ENCODE results near the gene KIAA1614. TPM values are rescaled to one million over a fixed set of nuclear protein-coding genes. Genes with fewer than 3 reads are reported as not detected.

KIAA1614 gene
- total RNA-seq = 1.8 and 2.6 TPM in 2 replicates

- no peak for DNase-seq (ENCODE audit: low read depth, low spot score)
These were observed at the start of gene KIAA1614 for GRCh38 chr1:180912801-180913565. Gene KIAA1614, plus strand, starts transcription at chr1:180912897. Its CDS starts 347 bp downstream, at chr1:180913244.

- peak; percentile 4 for DNase-seq (ENCODE audit: low read depth, low spot score)
These were observed 49.4 kb upstream of the KIAA1614 start for GRCh38 chr1:180863158-180863775.

GRCh38 chr1:180881806-180882509 lies 30.7 kb upstream of the KIAA1614 start:
- DNase-seq (ENCODE audit: low read depth, low spot score) = peak; percentile 8

- no peak for DNase-seq (ENCODE audit: low read depth, low spot score)
These were observed 28.0 kb upstream of the KIAA1614 start for GRCh38 chr1:180884588-180885300.

GRCh38 chr1:180886338-180886737 lies 26.4 kb upstream of the KIAA1614 start:
- DNase-seq (ENCODE audit: low read depth, low spot score) = no peak

- DNase-seq (ENCODE audit: low read depth, low spot score) = no peak
These were observed 24.9 kb upstream of the KIAA1614 start for GRCh38 chr1:180887841-180888240.

- no peak for DNase-seq (ENCODE audit: low read depth, low spot score)
These were observed 23.8 kb upstream of the KIAA1614 start for GRCh38 chr1:180888870-180889269.

GRCh38 chr1:180889325-180889724 lies 23.4 kb upstream of the KIAA1614 start:
- no peak for DNase-seq (ENCODE audit: low read depth, low spot score)

GRCh38 chr1:180892272-180892671 lies 20.4 kb upstream of the KIAA1614 start:
- no peak for DNase-seq (ENCODE audit: low read depth, low spot score)

GRCh38 chr1:180892675-180893074 lies 20.0 kb upstream of the KIAA1614 start:
- no peak for DNase-seq (ENCODE audit: low read depth, low spot score)

- no peak for DNase-seq (ENCODE audit: low read depth, low spot score)
These were observed 19.1 kb upstream of the KIAA1614 start for GRCh38 chr1:180893614-180894013.

- DNase-seq (ENCODE audit: low read depth, low spot score) = no peak
These were observed 16.5 kb upstream of the KIAA1614 start for GRCh38 chr1:180896161-180896560.

GRCh38 chr1:180898441-180899219 lies 14.1 kb upstream of the KIAA1614 start:
- no peak for DNase-seq (ENCODE audit: low read depth, low spot score)

GRCh38 chr1:180899262-180899661 lies 13.4 kb upstream of the KIAA1614 start:
- DNase-seq (ENCODE audit: low read depth, low spot score) = no peak

- no peak for DNase-seq (ENCODE audit: low read depth, low spot score)
These were observed 11.4 kb upstream of the KIAA1614 start for GRCh38 chr1:180901076-180901990.

- DNase-seq (ENCODE audit: low read depth, low spot score) = no peak
These were observed 10.2 kb upstream of the KIAA1614 start for GRCh38 chr1:180902541-180902940.

GRCh38 chr1:180905927-180906326 lies 6.8 kb upstream of the KIAA1614 start:
- no peak for DNase-seq (ENCODE audit: low read depth, low spot score)

GRCh38 chr1:180906511-180906910 lies 6.2 kb upstream of the KIAA1614 start:
- no peak for DNase-seq (ENCODE audit: low read depth, low spot score)

GRCh38 chr1:180907313-180908055 lies 5.2 kb upstream of the KIAA1614 start:
- no peak for DNase-seq (ENCODE audit: low read depth, low spot score)
